Brain pericyte (primary cell): ENCODE measurements around the gene ISYNA1.
"Not testable (repeated sequence)": the region's sequence is repeated elsewhere in the genome, so short reads cannot be mapped to it uniquely, and the experiment has no call there.

Experiments
- DNase-seq: peaks from one replicate; pipeline ENCODE4 v3.0.0-alpha.2; 2012; ENCODE audit warnings: low read depth, low spot score

Gene ISYNA1

GRCh38 chr19:18419195-18419698 lies 18.7 kb downstream of the ISYNA1 start, which contains the start of gene SSBP4:
Gene SSBP4, plus strand, starts transcription at chr19:18419398. Its CDS starts 251 bp downstream, at chr19:18419649.
- DNase-seq, result no peak

GRCh38 chr19:18418483-18419194 lies 19.3 kb downstream of the ISYNA1 start:
- DNase-seq, result no peak

GRCh38 chr19:18418029-18418482 lies 19.9 kb downstream of the ISYNA1 start:
- no peak for DNase-seq

GRCh38 chr19:18417250-18418028 lies 20.5 kb downstream of the ISYNA1 start:
- DNase-seq, result no peak

GRCh38 chr19:18416778-18417249 lies 21.1 kb downstream of the ISYNA1 start:
- peak; percentile 58 for DNase-seq

GRCh38 chr19:18415178-18415867 lies 22.6 kb downstream of the ISYNA1 start:
- DNase-seq, result no peak

- no peak for DNase-seq
Observed at GRCh38 chr19:18414504-18415177, 23.3 kb downstream of the ISYNA1 start.

GRCh38 chr19:18412610-18413239 lies 25.2 kb downstream of the ISYNA1 start:
- DNase-seq, result no peak

GRCh38 chr19:18408053-18408476 lies 29.9 kb downstream of the ISYNA1 start:
- no peak for DNase-seq

GRCh38 chr19:18406749-18407148 lies 31.2 kb downstream of the ISYNA1 start:
- DNase-seq, result no peak

GRCh38 chr19:18405754-18406153 lies 32.2 kb downstream of the ISYNA1 start:
- not testable (repeated sequence) for DNase-seq

- not testable (repeated sequence) for DNase-seq
Observed at GRCh38 chr19:18402455-18403248, 35.3 kb downstream of the ISYNA1 start.

- no peak for DNase-seq
Observed at GRCh38 chr19:18401580-18402112, 36.3 kb downstream of the ISYNA1 start.

GRCh38 chr19:18399008-18399407 lies 38.9 kb downstream of the ISYNA1 start:
- DNase-seq, result no peak

- DNase-seq, result no peak
Observed at GRCh38 chr19:18397242-18398202, 40.4 kb downstream of the ISYNA1 start, which contains the start of gene LRRC25. Gene LRRC25, minus strand, starts transcription at chr19:18397622. Its CDS starts 659 bp downstream, at chr19:18396963.

GRCh38 chr19:18396471-18397241 lies 41.3 kb downstream of the ISYNA1 start:
- DNase-seq, result no peak

- DNase-seq, result no peak
Observed at GRCh38 chr19:18393836-18394235, 44.1 kb downstream of the ISYNA1 start.

GRCh38 chr19:18392926-18393325 lies 45.0 kb downstream of the ISYNA1 start:
- no peak for DNase-seq
